Stimulated activated naive CD8-positive, alpha-beta T cell treated with anti-CD3 and anti-CD28 coated beads, Interleukin-15, amount 100 ng/mL, for 72 hours (primary cell): ENCODE measurements around the gene ADGB.
A peak's percentile ranks its signal among the peaks of the same experiment; 100 is the strongest.
"Not testable (repeated sequence)": the region's sequence is repeated elsewhere in the genome, so short reads cannot be mapped to it uniquely, and the experiment has no call there.

Experiments
- ATAC-seq: fragments of 150-1000 bp; cut with Tn5 transposase; 2 replicates; pipeline ENCODE4 v1.10.0; 2021; ENCODE audit warnings: mild to moderate bottlenecking, moderate library complexity
- DNase-seq, 2 donors: peaks; one replicate each; pipeline ENCODE4 v3.0.0; 2021 to 2022
- H3K27ac Mint-ChIP-seq, 2 donors: one replicate each; pipeline ENCODE4 v1.8.0; 2022; ENCODE audit warnings: mild to moderate bottlenecking in 2 of 2, mixed read lengths in 2 of 2, moderate library complexity in 2 of 2
- H3K27me3 Mint-ChIP-seq: one replicate; pipeline ENCODE4 v1.8.0; 2022; ENCODE audit warnings: mixed read lengths
- H3K4me1 Mint-ChIP-seq: one replicate; pipeline ENCODE4 v1.8.0; 2022; ENCODE audit warnings: mild to moderate bottlenecking, mixed read lengths
- H3K4me3 Mint-ChIP-seq, 2 donors: one replicate each; pipeline ENCODE4 v1.8.0; 2022; ENCODE audit warnings: mild to moderate bottlenecking in 2 of 2, mixed read lengths in 2 of 2, moderate library complexity in 1 of 2
- H3K9me3 Mint-ChIP-seq, 2 donors: one replicate each; pipeline ENCODE4 v1.8.0; 2022; ENCODE audit warnings: mixed read lengths in 2 of 2

The ADGB gene

DNA sequence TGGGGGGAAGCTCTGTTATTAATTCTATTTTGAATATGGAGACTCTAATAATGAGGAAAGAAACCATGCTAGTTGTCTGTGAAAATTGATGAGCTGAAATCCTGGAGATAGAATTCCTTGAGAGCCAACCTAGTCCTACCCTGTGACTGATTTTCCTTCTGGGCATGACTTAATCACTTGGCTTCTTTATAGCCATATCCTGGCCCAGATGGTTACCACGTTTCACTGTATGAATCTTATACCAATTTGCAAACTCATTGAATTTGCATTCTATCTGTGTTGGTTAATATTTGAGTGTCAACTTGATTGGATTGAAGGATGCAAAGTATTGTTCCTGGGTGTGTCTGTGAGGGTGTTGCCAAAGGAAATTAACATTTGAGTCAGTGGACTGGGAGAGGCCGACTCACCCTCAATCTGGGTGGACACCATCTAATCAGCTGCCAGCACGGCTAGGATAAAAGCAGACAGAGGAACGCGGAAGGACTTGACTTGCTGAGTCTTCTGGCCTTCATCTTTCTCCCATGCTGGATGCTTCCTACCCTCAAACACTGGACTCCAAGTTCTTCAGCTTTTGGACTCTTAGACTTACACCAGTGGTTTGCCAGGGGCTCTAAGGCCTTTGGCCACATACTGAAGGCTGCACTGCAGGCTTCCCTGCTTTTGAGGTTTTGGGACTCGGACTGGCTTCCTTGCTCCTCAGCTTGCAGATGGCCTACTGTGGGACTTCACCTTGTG, 255.9 kb downstream of the ADGB start:
- not testable (repeated sequence) for H3K27me3 Mint-ChIP-seq, DNase-seq, ATAC-seq, H3K4me3 Mint-ChIP-seq, H3K27ac Mint-ChIP-seq
- Mint-ChIP-seq H3K4me1 (peaks cover 55% of the 10 kb centered on the region), H3K9me3 (peaks cover 10 to 23% of the 10 kb centered on the region in 2 donors)

DNA sequence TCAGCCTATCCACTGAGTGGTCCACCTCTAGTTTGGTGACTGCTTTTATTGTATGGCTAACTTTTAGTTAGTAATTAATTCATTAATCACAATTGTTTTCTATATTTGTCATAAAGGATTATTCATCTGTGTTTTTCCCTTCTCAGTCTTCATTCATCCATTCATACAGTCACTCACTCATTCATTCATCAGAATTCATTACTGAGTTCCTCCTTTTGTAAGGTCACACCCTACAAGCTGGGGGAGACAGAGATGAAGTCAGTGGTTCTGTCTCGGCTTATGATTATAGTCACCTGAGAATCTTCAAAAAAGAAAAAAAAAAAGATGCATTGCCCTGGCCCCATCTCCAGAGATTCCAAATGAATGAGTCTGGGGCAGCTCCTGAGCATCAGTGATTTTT, 257.1 kb downstream of the ADGB start:
- peaks cover 10 to 23% of the 10 kb centered on the region in 2 donors for H3K9me3 Mint-ChIP-seq
- ATAC-seq (no peak), DNase-seq (no peak)
- peaks cover 46% of the 10 kb centered on the region for H3K4me1 Mint-ChIP-seq
- no peaks in the 10 kb centered on the region for H3K27me3 Mint-ChIP-seq
- no peak overlapping the region for H3K4me3 Mint-ChIP-seq
- H3K27ac Mint-ChIP-seq = no peak overlapping the region

DNA sequence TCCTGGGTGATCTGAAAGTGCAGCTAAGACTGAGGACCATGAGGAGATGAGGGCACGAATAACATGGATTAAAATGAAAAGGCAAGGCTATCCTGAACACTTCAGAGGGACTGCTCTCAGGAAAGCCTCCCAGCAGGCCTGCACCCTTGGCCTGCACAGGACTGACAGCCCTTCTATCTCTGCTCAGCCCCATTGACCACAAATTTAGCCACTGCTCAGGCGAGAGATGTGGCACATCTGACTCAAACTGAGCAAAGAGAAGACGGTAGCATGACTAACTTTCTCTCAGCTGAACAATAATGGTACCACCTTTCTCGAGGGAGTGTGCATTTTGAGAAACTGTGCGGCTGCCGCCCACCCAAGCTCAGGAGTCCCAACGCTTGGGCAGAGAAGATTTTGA, 257.5 kb downstream of the ADGB start:
- peaks cover 42% of the 10 kb centered on the region for H3K4me1 Mint-ChIP-seq
- H3K27me3 Mint-ChIP-seq = no peaks in the 10 kb centered on the region
- peaks cover 10 to 20% of the 10 kb centered on the region in 2 donors for H3K9me3 Mint-ChIP-seq
- H3K27ac Mint-ChIP-seq = no peak overlapping the region
- ATAC-seq = peak; percentile 63
- peak overlapping the region in 1 of 2 donors; percentile 41 for H3K4me3 Mint-ChIP-seq
- DNase-seq = peak; percentile 8 to 58

DNA sequence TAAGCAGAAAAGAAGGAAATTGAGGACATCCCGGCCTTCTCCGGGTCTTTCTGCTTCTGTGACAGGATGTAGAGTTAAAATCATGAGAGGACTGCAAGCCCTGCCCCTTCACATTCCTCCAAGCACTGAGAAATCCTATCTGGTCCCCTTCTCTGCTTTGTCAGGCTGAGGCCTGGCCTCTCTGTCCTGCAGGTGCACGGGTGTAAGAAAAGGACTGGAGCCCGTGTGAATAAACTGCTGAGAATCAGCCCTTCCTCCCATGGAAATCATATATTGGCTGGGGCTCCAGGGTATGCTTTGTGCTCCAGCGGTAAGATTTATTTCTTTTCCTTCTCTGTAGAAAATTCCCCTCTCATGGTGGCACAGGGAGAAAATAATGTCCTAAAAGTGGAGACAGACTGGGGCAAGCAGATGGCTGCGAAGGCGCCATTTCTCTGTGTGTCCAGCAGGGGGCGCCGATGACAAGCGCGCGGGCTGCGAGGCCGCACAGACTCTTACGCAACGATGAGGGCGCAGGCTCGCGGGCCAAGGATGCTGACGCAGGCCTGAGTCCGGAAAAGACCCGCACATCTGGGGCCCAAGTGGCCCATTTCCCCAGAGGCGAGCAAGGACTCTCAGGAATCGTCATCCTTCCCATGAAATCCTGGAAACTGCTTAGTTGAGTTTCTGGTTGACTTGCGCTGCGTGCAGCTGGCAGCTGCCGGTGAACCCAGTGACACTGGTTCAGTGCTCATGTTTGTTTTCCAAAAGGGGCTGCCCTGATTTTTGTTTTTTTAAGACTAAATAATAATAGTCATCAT, 258.6 kb downstream of the ADGB start:
- peaks cover 31% of the 10 kb centered on the region for H3K4me1 Mint-ChIP-seq

DNA sequence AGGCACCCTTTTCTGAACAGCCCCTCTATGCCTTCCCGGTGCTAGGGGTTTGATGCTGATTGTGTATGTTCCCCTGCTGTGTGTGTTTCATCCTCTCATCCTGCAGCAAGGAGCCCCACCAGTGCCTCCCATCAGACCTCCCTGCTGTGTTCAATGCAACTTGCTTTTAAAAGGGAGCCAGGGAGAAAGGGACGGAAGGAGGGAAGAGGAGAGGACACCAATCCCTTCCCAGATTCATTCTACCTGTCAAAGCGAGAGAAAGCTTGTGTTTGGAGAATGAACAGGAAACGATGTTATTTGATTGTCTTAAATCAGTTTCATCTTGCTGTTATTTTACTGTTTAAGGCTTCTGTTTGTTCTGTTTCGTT, 259.2 kb downstream of the ADGB start:
- Mint-ChIP-seq H3K4me3 (peak overlapping the region; percentile 43 to 57), H3K27me3 (no peaks in the 10 kb centered on the region), H3K9me3 (peaks cover under 1 to 4% of the 10 kb centered on the region in 2 donors), H3K27ac (no peak overlapping the region), H3K4me1 (peaks cover 25% of the 10 kb centered on the region)
- peak; percentile 35 for ATAC-seq
- DNase-seq = no peak

More for the DNA sequence above, 258.6 kb downstream of the ADGB start:
- Mint-ChIP-seq H3K9me3 (peaks cover 7 to 10% of the 10 kb centered on the region in 2 donors), H3K4me3 (peak overlapping the region; percentile 43 to 57), H3K27ac (no peak overlapping the region), H3K27me3 (no peaks in the 10 kb centered on the region)
- ATAC-seq (peak; percentile 81), DNase-seq (peak; percentile 72 to 77)

DNA sequence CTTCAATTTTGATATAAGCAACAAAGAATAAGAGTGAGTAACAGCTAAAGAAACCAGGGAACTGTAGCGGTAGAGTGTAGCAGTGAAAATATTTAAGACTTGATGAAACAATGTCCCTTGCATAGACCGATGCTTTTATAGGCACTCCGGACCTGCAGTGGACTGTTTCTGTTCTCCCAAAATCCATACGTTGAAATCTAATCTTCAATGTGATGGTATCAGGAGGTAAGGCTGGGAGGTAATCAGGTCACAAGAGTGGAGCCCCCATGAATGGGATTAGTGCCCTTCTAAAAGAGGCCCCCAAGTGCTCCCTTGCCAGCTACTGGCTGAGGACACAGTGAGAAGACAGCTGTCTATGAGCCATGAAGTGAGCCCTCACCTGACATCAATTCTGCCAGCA, 260.4 kb downstream of the ADGB start:
- Mint-ChIP-seq H3K27me3 (no peaks in the 10 kb centered on the region), H3K9me3 (no peaks in the 10 kb centered on the region), H3K4me3 (no peak overlapping the region), H3K27ac (no peak overlapping the region), H3K4me1 (peaks cover 17% of the 10 kb centered on the region)
- no peak for ATAC-seq
- no peak for DNase-seq

DNA sequence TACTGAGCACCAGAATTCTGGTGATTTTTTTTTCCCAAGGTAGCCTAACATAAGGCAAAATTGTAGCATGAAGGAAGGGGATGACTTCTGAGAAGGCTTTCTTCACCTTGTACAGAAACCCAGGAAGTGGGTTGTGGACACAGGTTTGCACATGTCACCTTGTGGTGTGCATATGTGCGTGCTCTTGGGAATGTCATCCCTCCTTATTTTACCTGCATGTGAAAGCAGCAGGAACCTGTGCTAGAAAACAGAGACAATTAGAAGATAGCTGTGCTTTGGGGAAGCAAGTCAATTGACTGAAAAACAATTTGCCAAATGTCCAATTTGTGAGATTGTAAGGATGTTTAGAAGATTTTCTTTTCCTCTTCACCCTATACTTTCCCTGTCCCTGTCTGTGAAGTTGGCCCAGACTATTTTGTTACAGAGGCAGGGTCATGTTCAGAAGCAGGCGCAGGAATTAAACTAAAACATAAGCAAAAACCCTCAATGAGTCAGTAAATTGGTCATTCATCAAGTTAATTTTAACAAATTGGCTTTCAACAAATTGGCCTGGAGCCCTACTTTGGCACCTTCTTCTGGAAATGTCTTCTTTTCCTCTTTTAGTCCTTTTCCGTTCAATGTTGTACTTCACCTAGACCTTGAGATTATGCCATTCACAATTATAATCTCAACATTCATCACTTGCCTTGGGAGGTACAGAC, 261.2 kb downstream of the ADGB start:
- no peak overlapping the region for H3K4me3 Mint-ChIP-seq
- DNase-seq (no peak), ATAC-seq (no peak)
- no peaks in the 10 kb centered on the region for H3K27me3 Mint-ChIP-seq
- H3K9me3 Mint-ChIP-seq = no peaks in the 10 kb centered on the region
- H3K4me1 Mint-ChIP-seq = peaks cover 17% of the 10 kb centered on the region
- no peak overlapping the region for H3K27ac Mint-ChIP-seq

DNA sequence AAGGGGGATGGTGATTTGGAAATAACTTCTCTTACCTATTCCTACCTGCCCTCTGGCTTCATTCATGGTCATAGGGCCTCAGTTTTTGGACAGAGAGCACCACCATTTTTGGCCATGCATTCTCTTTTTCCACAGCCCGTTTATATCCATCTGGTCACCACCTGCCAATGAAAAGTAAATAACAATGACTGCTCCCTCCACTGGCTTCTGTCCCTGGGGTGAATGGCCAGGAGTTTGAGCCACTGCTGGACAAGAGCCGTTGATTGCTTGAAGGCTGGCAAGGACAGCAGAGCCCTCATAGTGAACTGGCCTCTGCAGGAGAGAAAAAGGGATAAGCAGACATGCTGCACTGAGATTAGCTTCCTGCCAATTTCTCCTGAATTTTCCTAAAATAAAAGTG, 261.8 kb downstream of the ADGB start:
- H3K9me3 Mint-ChIP-seq = no peaks in the 10 kb centered on the region
- no peak for DNase-seq
- peaks cover 17% of the 10 kb centered on the region for H3K4me1 Mint-ChIP-seq
- ATAC-seq = no peak
- no peak overlapping the region for H3K4me3 Mint-ChIP-seq
- H3K27ac Mint-ChIP-seq = no peak overlapping the region
- no peaks in the 10 kb centered on the region for H3K27me3 Mint-ChIP-seq

DNA sequence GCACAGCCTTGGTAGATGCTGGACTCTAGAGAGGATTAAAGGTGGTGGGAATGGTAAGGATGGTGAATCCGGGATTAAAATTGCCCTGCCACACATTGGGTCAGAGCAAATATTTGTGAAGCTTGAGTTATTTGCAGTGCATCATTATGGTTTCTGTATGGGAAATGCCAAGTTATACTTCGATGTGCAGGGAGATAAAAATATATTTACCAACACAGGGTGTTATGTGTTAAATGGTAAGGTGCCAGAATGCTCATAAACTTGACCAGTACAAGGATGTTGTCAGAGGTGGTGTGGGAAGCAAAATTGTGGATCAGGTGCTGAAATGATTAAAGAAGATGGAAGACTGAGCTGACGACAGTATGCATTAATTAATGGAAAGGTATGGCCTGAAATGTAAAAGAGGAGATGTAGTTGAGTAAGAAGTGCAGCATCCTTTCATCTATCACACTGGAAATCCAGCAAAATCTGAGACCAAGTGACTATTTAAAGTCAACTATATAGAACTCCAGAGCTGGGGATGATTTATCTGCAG, 262.3 kb downstream of the ADGB start:
- Mint-ChIP-seq H3K27ac (no peak overlapping the region), H3K4me3 (no peak overlapping the region), H3K9me3 (no peaks in the 10 kb centered on the region), H3K4me1 (peaks cover 17% of the 10 kb centered on the region), H3K27me3 (no peaks in the 10 kb centered on the region)
- no peak for ATAC-seq
- no peak for DNase-seq

DNA sequence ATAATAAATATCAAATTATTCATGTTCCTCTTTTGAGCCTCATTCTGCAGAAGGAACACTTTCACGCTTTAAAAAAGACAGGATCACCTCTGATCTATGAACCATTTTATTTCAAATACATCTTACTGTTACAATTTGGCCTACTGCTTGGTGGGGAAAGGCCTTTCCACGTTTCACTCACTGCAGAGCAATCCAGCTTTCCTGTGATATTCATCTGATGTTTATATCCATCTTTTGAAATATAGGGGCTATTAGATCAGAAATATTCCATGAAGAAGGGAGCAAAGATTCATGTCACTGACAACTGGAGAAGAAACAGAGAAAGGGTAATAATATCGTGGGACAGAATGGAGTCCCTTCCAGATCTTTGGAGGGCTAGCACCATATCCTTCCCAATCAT, 262.9 kb downstream of the ADGB start:
- peaks cover 17% of the 10 kb centered on the region for H3K4me1 Mint-ChIP-seq
- ATAC-seq (no peak), DNase-seq (no peak)
- no peaks in the 10 kb centered on the region for H3K27me3 Mint-ChIP-seq
- no peaks in the 10 kb centered on the region for H3K9me3 Mint-ChIP-seq
- no peak overlapping the region for H3K4me3 Mint-ChIP-seq
- no peak overlapping the region for H3K27ac Mint-ChIP-seq

DNA sequence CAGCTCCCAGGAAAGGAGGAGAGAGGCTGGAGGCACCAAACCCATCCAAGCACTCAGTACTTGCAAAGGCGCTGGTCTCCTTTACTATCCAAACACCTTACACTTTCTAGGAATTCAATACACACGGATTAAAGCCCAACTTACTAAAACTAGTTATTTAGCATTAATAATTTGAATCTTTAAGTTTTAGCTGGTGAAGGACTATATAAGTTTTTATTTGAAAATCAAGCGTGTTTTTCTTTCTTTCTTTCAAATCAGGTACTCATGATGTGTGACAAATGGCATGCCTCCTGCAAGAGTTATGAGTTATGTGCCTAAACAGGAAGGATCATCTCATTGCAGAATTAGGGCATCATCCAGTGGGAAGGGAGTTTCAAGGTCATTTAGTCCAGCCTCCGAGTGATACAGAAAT, 263.7 kb downstream of the ADGB start:
- Mint-ChIP-seq H3K9me3 (no peaks in the 10 kb centered on the region), H3K27me3 (no peaks in the 10 kb centered on the region), H3K27ac (no peak overlapping the region), H3K4me3 (no peak overlapping the region), H3K4me1 (peaks cover 12% of the 10 kb centered on the region)
- DNase-seq (no peak), ATAC-seq (no peak)

DNA sequence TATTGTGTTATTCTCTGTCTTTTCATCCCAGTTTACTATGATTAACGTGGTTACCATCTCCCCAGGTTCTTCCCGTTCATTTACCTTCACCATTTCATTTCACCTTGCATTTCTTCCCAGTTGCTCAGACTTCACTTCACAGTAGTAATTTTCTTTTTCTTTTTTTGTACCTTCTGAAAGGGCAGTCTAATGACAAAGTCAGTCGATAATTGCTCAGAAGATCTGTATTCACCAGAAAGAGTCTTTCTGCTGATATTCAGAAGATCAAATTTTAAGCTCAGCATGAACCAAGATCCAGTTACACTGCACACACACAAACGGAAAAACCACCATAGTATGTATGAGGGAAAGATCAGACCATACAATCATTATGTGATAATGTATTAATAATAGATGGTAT, 265.5 kb downstream of the ADGB start:
- ATAC-seq (no peak), DNase-seq (no peak)
- Mint-ChIP-seq H3K4me3 (no peak overlapping the region), H3K9me3 (no peaks in the 10 kb centered on the region), H3K4me1 (peaks cover 4% of the 10 kb centered on the region), H3K27ac (no peak overlapping the region), H3K27me3 (no peaks in the 10 kb centered on the region)

DNA sequence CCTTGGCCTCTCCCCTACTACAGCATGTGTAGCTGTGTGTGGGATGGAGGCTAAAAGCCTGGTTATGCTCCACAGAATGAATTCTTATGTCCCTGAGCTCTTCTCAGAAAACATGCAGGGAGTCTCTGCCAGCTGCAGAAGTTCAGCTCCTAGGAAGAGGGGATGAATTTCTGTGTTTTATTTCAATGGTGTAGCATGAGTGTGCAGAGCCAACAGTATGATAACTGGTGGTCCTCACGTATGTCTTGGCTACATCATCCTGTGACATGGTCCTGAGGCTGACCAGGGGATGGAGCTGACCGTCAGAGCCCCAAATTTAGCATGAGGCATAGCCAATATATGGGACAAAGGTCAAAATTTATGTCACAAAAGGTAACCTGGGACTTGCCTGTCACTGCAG, 266.1 kb downstream of the ADGB start:
- H3K27me3 Mint-ChIP-seq = no peaks in the 10 kb centered on the region
- H3K4me3 Mint-ChIP-seq = no peak overlapping the region
- H3K4me1 Mint-ChIP-seq = no peaks in the 10 kb centered on the region
- H3K9me3 Mint-ChIP-seq = no peaks in the 10 kb centered on the region
- ATAC-seq (no peak), DNase-seq (no peak)
- no peak overlapping the region for H3K27ac Mint-ChIP-seq
